Measurements from ENCODE around the gene MROH2A.
"Not testable (repeated sequence)": the region's sequence is repeated elsewhere in the genome, so short reads cannot be mapped to it uniquely, and the experiment has no call there.

The MROH2A gene

DNA sequence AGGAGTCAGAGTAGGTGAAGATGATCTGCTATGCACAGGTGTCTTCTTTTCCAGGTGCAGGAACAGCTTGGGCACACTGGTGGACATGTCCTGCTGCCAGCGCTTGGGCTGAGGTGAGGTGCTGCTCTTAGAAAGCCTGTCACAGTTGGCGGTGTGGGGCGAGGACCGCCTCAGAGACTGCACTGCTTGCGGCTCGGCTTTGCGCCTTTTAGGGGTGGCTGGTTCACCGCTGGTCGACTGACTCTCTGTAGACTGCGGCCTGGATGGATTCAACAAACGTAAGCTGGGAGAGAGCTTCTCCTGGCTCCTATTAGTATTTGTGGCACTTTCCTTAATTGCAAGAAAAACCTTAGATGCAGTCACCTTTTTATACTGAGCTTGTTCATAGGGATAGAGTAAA lies 88.3 kb downstream of the MROH2A start:
- DNase-seq = no peak

DNA sequence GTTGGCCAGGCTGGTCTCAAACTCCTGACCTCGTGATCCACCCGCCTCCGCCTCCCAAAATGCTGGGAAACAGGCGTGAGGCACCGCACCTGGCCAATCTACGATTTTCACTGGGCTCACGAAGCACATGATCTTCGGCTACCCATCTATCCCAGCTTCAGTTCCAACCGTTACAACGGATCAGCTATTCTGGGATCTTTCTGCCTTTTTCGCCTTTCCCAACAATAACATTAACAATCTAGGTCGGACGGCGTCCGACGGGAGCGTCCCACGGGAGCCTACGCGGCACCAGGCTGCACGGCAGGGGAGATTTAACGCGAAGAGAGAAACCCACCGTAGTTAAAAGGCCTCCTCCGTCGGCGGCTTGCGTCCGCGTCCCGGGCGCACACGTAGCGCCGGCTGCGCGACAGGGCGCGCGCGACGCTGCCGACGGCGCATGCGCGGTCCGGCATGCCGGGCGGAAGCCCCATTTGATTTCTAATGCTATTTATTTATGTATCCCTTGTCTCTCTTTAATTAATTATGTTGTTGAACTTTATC lies 89.9 kb downstream of the MROH2A start, which contains the start of gene MSL3B:
MSL3B (minus strand) TSS at position 394 of the 540 bp plus-strand sequence.
- DNase-seq = peak; percentile 62

DNA sequence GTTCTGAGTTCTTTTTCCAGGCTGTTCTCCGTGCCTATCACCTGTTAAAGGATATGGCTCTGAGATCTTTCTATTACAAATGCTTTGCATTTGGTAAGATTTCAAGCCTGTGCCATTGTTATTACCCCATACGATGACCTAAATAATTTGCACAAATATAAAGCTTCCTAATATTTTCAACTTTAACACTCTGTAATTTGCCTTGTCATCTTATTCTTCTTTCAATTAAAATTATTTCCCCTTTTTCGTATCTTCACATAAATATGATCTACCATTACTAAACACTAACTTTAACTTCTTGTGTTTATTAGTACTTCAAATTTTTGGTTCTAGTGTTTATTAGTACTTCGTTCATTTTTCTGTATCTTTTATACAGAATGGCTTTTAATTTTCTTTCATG lies 93.3 kb downstream of the MROH2A start:
- DNase-seq = no peak

DNA sequence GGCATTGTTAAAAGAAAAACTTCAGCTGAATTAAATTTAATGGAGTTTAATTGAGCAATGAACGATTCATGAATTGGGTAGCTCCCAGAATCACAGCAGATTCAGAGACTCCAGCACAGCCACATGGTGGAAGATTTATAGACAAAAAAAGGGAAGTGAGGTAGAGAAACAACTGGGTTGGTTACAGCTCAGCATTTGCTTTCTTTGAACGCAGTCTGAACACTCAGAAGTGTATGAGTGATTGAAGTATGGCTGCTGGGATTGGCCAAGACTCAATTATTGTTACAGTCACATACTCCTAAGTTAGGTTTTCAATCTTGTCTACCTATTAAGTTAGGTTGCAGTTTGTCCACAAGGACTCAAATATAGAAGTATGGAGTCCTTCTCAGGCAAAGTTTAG lies 94.0 kb downstream of the MROH2A start:
- not testable (repeated sequence) for DNase-seq

DNA sequence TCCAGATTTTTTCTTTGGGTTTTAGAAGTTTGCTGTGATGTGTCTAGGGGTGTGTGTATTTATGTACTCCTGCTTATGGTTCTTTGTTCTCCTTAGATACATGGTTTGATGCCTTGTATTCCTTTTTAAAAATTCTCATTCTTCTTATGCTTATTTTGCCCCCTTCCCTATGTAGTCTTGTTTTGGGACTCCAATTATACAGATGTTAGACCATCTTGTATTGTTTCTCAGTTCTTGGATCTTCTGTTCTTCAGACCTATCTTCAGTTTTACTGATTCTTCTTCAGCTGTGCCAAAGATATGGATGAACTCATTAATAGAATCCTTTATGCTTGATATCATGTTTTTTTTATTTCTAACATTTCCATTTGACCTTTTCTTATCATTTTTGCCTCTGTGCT lies 104.2 kb downstream of the MROH2A start:
- DNase-seq = no peak
